Activated CD8-positive, alpha-beta T cell treated with anti-CD3 and anti-CD28 coated beads for 36 hours (primary cell): ENCODE data around the gene RB1. TPM values are rescaled to one million over a fixed set of nuclear protein-coding genes. Genes with fewer than 3 reads are reported as not detected.

Experiments used
- ATAC-seq: fragments of 200-7000 bp; cut with Tn5 transposase; one replicate; pipeline ENCODE4 v1.10.0; 2021; ENCODE audit warnings: mild to moderate bottlenecking, moderate library complexity
- CTCF ChIA-PET: fragments of 350-600 bp; sonication (Branson Sonifier 250); formaldehyde crosslinking; loops from one replicate; lab custom pipeline; 2021; ENCODE audit warnings: antibody characterized with exemption; lab: Charles Lee
- POLR2A ChIA-PET: fragments of 350-600 bp; sonication (Branson Sonifier 250); formaldehyde crosslinking; loops from one replicate; lab custom pipeline; 2021; ENCODE audit warnings: antibody characterized with exemption; lab: Charles Lee
- DNase-seq: peaks from one replicate; pipeline ENCODE4 v3.0.0-alpha.2; 2020
- H3K27ac Mint-ChIP-seq: one replicate; pipeline ENCODE4 v1.8.0; 2021; ENCODE audit warnings: mild to moderate bottlenecking, mixed read lengths
- H3K27me3 Mint-ChIP-seq: one replicate; pipeline ENCODE4 v1.8.0; 2021; ENCODE audit warnings: mixed read lengths
- H3K36me3 Mint-ChIP-seq: one replicate; pipeline ENCODE4 v1.8.0; 2021; ENCODE audit warnings: low read depth, mixed read lengths
- H3K4me1 Mint-ChIP-seq: one replicate; pipeline ENCODE4 v1.8.0; 2021; ENCODE audit warnings: low read depth, mixed read lengths
- H3K4me3 Mint-ChIP-seq: one replicate; pipeline ENCODE4 v1.8.0; 2021; ENCODE audit warnings: mild to moderate bottlenecking, moderate library complexity, mixed read lengths
- H3K9me3 Mint-ChIP-seq: one replicate; pipeline ENCODE4 v1.8.0; 2021; ENCODE audit warnings: mixed read lengths
- CTCF ChIP-seq: fragments of 200-600 bp; IDR thresholded peaks from one replicate; pipeline ENCODE4 v1.8.0; 2022; ENCODE audit warnings: antibody characterized with exemption, mild to moderate bottlenecking
- intact Hi-C: fragments of 100-400 bp; cut with micrococcal nuclease; formaldehyde crosslinking; loops from one replicate; pipeline ENCODE4 v1.10.0; 2022
- total RNA-seq, 2 experiments: library from RNA; stranded (reverse); gene quantifications; one replicate each; pipeline ENCODE4 v1.2.3, GENCODE V29; 2021

RB1 gene
- total RNA-seq, 2 experiments from 2014 or later: 26.4 to 29.2 TPM

- DNase-seq (no peak), ATAC-seq (no peak)
- H3K4me1 Mint-ChIP-seq: peaks cover 26% of the 10 kb centered on the region
- CTCF ChIA-PET: interaction anchor here (1.2 kb wide), 1 partner anchor 14 kb away, joined by 3 read pairs; no protein-coding TSS in a partner anchor
- H3K36me3 Mint-ChIP-seq: peaks cover 11% of the 10 kb centered on the region
- no peak for TF ChIP-seq CTCF
- POLR2A ChIA-PET: no interaction called here
- peaks cover 2% of the 10 kb centered on the region for H3K9me3 Mint-ChIP-seq
- no peaks in the 10 kb centered on the region for H3K27me3 Mint-ChIP-seq
- intact Hi-C loops: no loop called here
- peak overlapping the region; percentile 6 for H3K27ac Mint-ChIP-seq
- H3K4me3 Mint-ChIP-seq: peak overlapping the region; percentile 1
These were observed 185.4 kb downstream of the RB1 start for GRCh38 chr13:48488995-48489394.

GRCh38 chr13:48489666-48490065 lies 186.1 kb downstream of the RB1 start:
- POLR2A ChIA-PET: no interaction called here
- no peak for ATAC-seq
- intact Hi-C loops: loop anchor here (10.0 kb wide), 1 partner anchor 85 kb away; no protein-coding TSS in a partner anchor
- Mint-ChIP-seq H3K4me3 (no peak overlapping the region), H3K27ac (no peak overlapping the region), H3K27me3 (no peaks in the 10 kb centered on the region), H3K9me3 (peaks cover 2% of the 10 kb centered on the region), H3K4me1 (peaks cover 29% of the 10 kb centered on the region), H3K36me3 (peaks cover 11% of the 10 kb centered on the region)
- DNase-seq: no peak
- CTCF ChIA-PET: no interaction called here
- no peak for TF ChIP-seq CTCF

GRCh38 chr13:48490241-48490640 lies 186.7 kb downstream of the RB1 start:
- intact Hi-C loops: loop anchor here (10.0 kb wide), 1 partner anchor 85 kb away; no protein-coding TSS in a partner anchor
- H3K27ac Mint-ChIP-seq: no peak overlapping the region
- H3K4me3 Mint-ChIP-seq: no peak overlapping the region
- POLR2A ChIA-PET: no interaction called here
- CTCF ChIA-PET: no interaction called here
- no peak for DNase-seq
- H3K9me3 Mint-ChIP-seq: peaks cover 2% of the 10 kb centered on the region
- no peak for TF ChIP-seq CTCF
- H3K4me1 Mint-ChIP-seq: peaks cover 31% of the 10 kb centered on the region
- no peaks in the 10 kb centered on the region for H3K27me3 Mint-ChIP-seq
- H3K36me3 Mint-ChIP-seq: peaks cover 11% of the 10 kb centered on the region
- ATAC-seq: no peak

- Mint-ChIP-seq H3K27me3 (no peaks in the 10 kb centered on the region), H3K4me3 (no peak overlapping the region), H3K36me3 (peaks cover 9% of the 10 kb centered on the region), H3K9me3 (peaks cover 2% of the 10 kb centered on the region), H3K27ac (no peak overlapping the region), H3K4me1 (peaks cover 35% of the 10 kb centered on the region)
- TF ChIP-seq CTCF: no peak
- DNase-seq (no peak), ATAC-seq (peak; percentile 29)
- CTCF ChIA-PET: interaction anchor here (1.2 kb wide), 1 partner anchor 89 kb away, joined by 8 read pairs; no protein-coding TSS in a partner anchor
- POLR2A ChIA-PET: interaction anchor here (0.8 to 1.8 kb wide), 6 partner anchors 9 to 87 kb away, joined by 3 to 8 read pairs (median 5); no protein-coding TSS in a partner anchor
- intact Hi-C loops: loop anchor here (10.0 kb wide), 1 partner anchor 87 kb away; no protein-coding TSS in a partner anchor
These were observed 188.0 kb downstream of the RB1 start for GRCh38 chr13:48491423-48492095.

GRCh38 chr13:48492096-48492440 lies 188.5 kb downstream of the RB1 start:
- intact Hi-C loops: loop anchor here (10.0 kb wide), 1 partner anchor 87 kb away; no protein-coding TSS in a partner anchor
- CTCF ChIA-PET: interaction anchor here (1.2 kb wide), 1 partner anchor 88 kb away, joined by 8 read pairs; no protein-coding TSS in a partner anchor
- peaks cover 2% of the 10 kb centered on the region for H3K9me3 Mint-ChIP-seq
- H3K4me1 Mint-ChIP-seq: peaks cover 39% of the 10 kb centered on the region
- TF ChIP-seq CTCF: no peak
- H3K27ac Mint-ChIP-seq: no peak overlapping the region
- H3K27me3 Mint-ChIP-seq: no peaks in the 10 kb centered on the region
- H3K4me3 Mint-ChIP-seq: no peak overlapping the region
- H3K36me3 Mint-ChIP-seq: peaks cover 9% of the 10 kb centered on the region
- peak; percentile 64 for ATAC-seq
- DNase-seq: peak; percentile 35
- POLR2A ChIA-PET: interaction anchor here (0.8 to 1.8 kb wide), 7 partner anchors 9 to 87 kb away, joined by 3 to 8 read pairs (median 5); no protein-coding TSS in a partner anchor
